ENCODE measurements around the gene ZSCAN10. TPM values are rescaled to one million over a fixed set of nuclear protein-coding genes. Genes with fewer than 3 reads are reported as not detected.

The ZSCAN10 gene
- total RNA-seq, 1 donor from 2014 or later = 0.74 TPM

- Mint-ChIP-seq H3K4me3 (ENCODE audit: unreplicated experiment) (peak overlapping the region; percentile 49), H3K36me3 (ENCODE audit: unreplicated experiment) (no peaks in the 10 kb centered on the region), H3K4me1 (ENCODE audit: low read depth, unreplicated experiment) (peaks cover 10% of the 10 kb centered on the region), H3K27ac (ENCODE audit: unreplicated experiment) (no peak overlapping the region), H3K27me3 (ENCODE audit: unreplicated experiment) (peaks cover 7% of the 10 kb centered on the region), H3K9me3 (ENCODE audit: unreplicated experiment) (peaks cover 8% of the 10 kb centered on the region)
- TF ChIP-seq CTCF (IDR thresholded peaks at IDR 0.05; ENCODE audit: partially characterized antibody, unreplicated experiment) = no peak
- DNase-seq = no peak
Observed at GRCh38 chr16:3127745-3128144, 28.7 kb upstream of the ZSCAN10 start.

GRCh38 chr16:3123986-3124886 lies 25.1 kb upstream of the ZSCAN10 start:
- Mint-ChIP-seq H3K27me3 (ENCODE audit: unreplicated experiment) (peaks cover 12% of the 10 kb centered on the region), H3K9me3 (ENCODE audit: unreplicated experiment) (peaks cover 10% of the 10 kb centered on the region), H3K27ac (ENCODE audit: unreplicated experiment) (peak overlapping the region; percentile 92), H3K36me3 (ENCODE audit: unreplicated experiment) (no peaks in the 10 kb centered on the region), H3K4me1 (ENCODE audit: low read depth, unreplicated experiment) (peaks cover 4% of the 10 kb centered on the region), H3K4me3 (ENCODE audit: unreplicated experiment) (peak overlapping the region; percentile 94)
- TF ChIP-seq CTCF (IDR thresholded peaks at IDR 0.05; ENCODE audit: partially characterized antibody, unreplicated experiment) = peak; percentile 14
- peak; percentile 100 for DNase-seq

GRCh38 chr16:3122926-3123570 lies 24.0 kb upstream of the ZSCAN10 start:
- Mint-ChIP-seq H3K4me1 (ENCODE audit: low read depth, unreplicated experiment) (peaks cover 4% of the 10 kb centered on the region), H3K36me3 (ENCODE audit: unreplicated experiment) (no peaks in the 10 kb centered on the region), H3K9me3 (ENCODE audit: unreplicated experiment) (peaks cover 10% of the 10 kb centered on the region), H3K27me3 (ENCODE audit: unreplicated experiment) (peaks cover 12% of the 10 kb centered on the region), H3K27ac (ENCODE audit: unreplicated experiment) (peak overlapping the region; percentile 4), H3K4me3 (ENCODE audit: unreplicated experiment) (peak overlapping the region; percentile 94)
- DNase-seq = no peak
- TF ChIP-seq CTCF (IDR thresholded peaks at IDR 0.05; ENCODE audit: partially characterized antibody, unreplicated experiment) = no peak

GRCh38 chr16:3121851-3122467 lies 22.9 kb upstream of the ZSCAN10 start:
- H3K36me3 Mint-ChIP-seq (ENCODE audit: unreplicated experiment) = no peaks in the 10 kb centered on the region
- no peak for TF ChIP-seq CTCF (IDR thresholded peaks at IDR 0.05; ENCODE audit: partially characterized antibody, unreplicated experiment)
- H3K9me3 Mint-ChIP-seq (ENCODE audit: unreplicated experiment) = peaks cover 10% of the 10 kb centered on the region
- peaks cover 4% of the 10 kb centered on the region for H3K4me1 Mint-ChIP-seq (ENCODE audit: low read depth, unreplicated experiment)
- no peak overlapping the region for H3K27ac Mint-ChIP-seq (ENCODE audit: unreplicated experiment)
- no peak for DNase-seq
- no peak overlapping the region for H3K4me3 Mint-ChIP-seq (ENCODE audit: unreplicated experiment)
- H3K27me3 Mint-ChIP-seq (ENCODE audit: unreplicated experiment) = peaks cover 12% of the 10 kb centered on the region
